Lung (tissue), 12 donors: Measurements from ENCODE around the gene GJA9. TPM values are rescaled to one million over a fixed set of nuclear protein-coding genes. Genes with fewer than 3 reads are reported as not detected.

Source experiments
- ATAC-seq: fragments of 200-7000 bp; cut with Tn5 transposase; one replicate; pipeline ENCODE4 v1.9.1; 2020; ENCODE audit warnings: moderate number of reproducible peaks; ENCODE audit not compliant: insufficient read depth, low FRiP score
- DNase-seq, 3 donors: peaks; one replicate each; pipeline ENCODE4 v3.0.0-alpha.2; 2013 to 2017
- H3K27ac ChIP-seq, 2 donors: one replicate each; pipeline ENCODE4 v1.5.1; 2013; ENCODE audit warnings: mild to moderate bottlenecking in 2 of 2, moderate library complexity in 2 of 2, control low read depth in 1 of 2, inconsistent platforms in 1 of 2, low read depth in 1 of 2, low read length in 1 of 2
- H3K27me3 ChIP-seq, 3 donors: one replicate each; pipeline ENCODE4 v1.5.1; 2013; ENCODE audit warnings: low read length in 2 of 3; ENCODE audit not compliant: control insufficient read depth in 3 of 3, insufficient read depth in 3 of 3
- H3K36me3 ChIP-seq, 4 donors: one replicate each; pipeline ENCODE4 v1.5.1; 2013; ENCODE audit warnings: low read length in 4 of 4, mild to moderate bottlenecking in 1 of 4, moderate library complexity in 1 of 4; ENCODE audit not compliant: control insufficient read depth in 4 of 4, insufficient read depth in 4 of 4
- H3K4me1 ChIP-seq, 5 donors: one replicate each; pipeline ENCODE4 v1.5.1; 2013; ENCODE audit warnings: low read length in 5 of 5, mild to moderate bottlenecking in 2 of 5, moderate library complexity in 1 of 5; ENCODE audit not compliant: control insufficient read depth in 5 of 5, insufficient read depth in 5 of 5
- H3K4me3 ChIP-seq: one replicate; pipeline ENCODE4 v1.5.1; 2013; ENCODE audit warnings: mild to moderate bottlenecking, control low read depth, moderate library complexity
- H3K9ac ChIP-seq, 2 donors: one replicate each; pipeline ENCODE4 v1.5.1; 2013; ENCODE audit warnings: low read length in 2 of 2, control low read depth in 1 of 2; ENCODE audit not compliant: insufficient read depth in 1 of 2
- H3K9me3 ChIP-seq, 4 donors: one replicate each; pipeline ENCODE4 v1.5.1; 2013; ENCODE audit warnings: low read length in 3 of 4, mild to moderate bottlenecking in 1 of 4, moderate library complexity in 1 of 4; ENCODE audit not compliant: control insufficient read depth in 4 of 4, insufficient read depth in 3 of 4
- WGBS, 2 donors: extraction: QIAGEN DNeasy Blood & Tissue Kit; methylation state at CpG; one replicate each; pipeline ENCODE4 v1.1.7; 2013; 5-methylcytosine and 5-hydroxymethylcytosine counted together
- polyA plus RNA-seq, 2 donors: library from polyadenylated mRNA; stranded (reverse); fragments of 200-250 nt; gene quantifications; one replicate each; pipeline ENCODE4 v1.2.1, GENCODE V29; 2013
- total RNA-seq, 2 donors: library from RNA; depleted of rRNA in 1 of 2; stranded (reverse); fragments of >200 nt in 1 of 2; gene quantifications; one replicate each; pipeline ENCODE4 v1.2.1, GENCODE V29; 2014 to 2021
- TF ChIP-seq, protein P1 (sequence below): IDR thresholded peaks from 2 replicates; pipeline ENCODE4 v1.5.1; 2012; ENCODE audit warnings: mild to moderate bottlenecking; ENCODE audit errors: control extremely low read depth, extremely low read depth
- donor health status: control.
- donor health status: control.
- donor health status: Bipolar disorder and iron deficiency.
- donor health status: healthy.
- donor health status: DM: yes; HTN: yes; CAD: no.

Gene GJA9
- total and polyA plus RNA-seq, 4 donors = 0.04 to 0.05 TPM; not detected in 2

DNA sequence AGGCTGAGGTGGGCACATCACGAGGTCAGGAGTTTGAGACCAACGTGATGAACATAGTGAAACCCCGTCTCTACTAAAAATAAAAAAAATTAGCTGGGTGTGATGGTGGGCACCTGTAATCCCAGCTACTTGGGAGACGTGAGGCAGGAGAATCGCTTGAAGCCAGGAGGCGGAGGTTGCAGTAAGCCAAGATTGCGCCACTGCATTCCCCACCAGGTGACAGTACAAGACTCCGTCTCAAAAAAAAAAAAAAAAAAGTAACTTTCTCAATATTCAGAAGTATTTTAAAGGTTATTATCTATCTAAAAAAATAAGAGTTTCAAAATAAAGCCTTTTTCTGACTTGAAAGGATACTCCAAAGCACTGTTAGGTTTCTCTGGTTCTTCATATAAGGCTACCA lies 14.2 kb downstream of the GJA9 start:
- H3K4me1 ChIP-seq = peaks cover 0 to 14% (median 2%) of the 10 kb centered on the region in 5 donors
- 81 to 93% methylated on average over 8 of the region's 8 CpGs for WGBS, 2 donors
- no peaks in the 10 kb centered on the region for H3K27me3 ChIP-seq
- TF ChIP-seq, protein P1, sequence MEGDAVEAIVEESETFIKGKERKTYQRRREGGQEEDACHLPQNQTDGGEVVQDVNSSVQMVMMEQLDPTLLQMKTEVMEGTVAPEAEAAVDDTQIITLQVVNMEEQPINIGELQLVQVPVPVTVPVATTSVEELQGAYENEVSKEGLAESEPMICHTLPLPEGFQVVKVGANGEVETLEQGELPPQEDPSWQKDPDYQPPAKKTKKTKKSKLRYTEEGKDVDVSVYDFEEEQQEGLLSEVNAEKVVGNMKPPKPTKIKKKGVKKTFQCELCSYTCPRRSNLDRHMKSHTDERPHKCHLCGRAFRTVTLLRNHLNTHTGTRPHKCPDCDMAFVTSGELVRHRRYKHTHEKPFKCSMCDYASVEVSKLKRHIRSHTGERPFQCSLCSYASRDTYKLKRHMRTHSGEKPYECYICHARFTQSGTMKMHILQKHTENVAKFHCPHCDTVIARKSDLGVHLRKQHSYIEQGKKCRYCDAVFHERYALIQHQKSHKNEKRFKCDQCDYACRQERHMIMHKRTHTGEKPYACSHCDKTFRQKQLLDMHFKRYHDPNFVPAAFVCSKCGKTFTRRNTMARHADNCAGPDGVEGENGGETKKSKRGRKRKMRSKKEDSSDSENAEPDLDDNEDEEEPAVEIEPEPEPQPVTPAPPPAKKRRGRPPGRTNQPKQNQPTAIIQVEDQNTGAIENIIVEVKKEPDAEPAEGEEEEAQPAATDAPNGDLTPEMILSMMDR = no peak
- H3K9me3 ChIP-seq = no peaks in the 10 kb centered on the region
- peaks cover 0 to 17% (median 3%) of the 10 kb centered on the region in 4 donors for H3K36me3 ChIP-seq
- no peak for DNase-seq
- no peak overlapping the region for H3K4me3 ChIP-seq
- H3K27ac ChIP-seq = no peak overlapping the region
- ATAC-seq = no peak
- H3K9ac ChIP-seq = no peak overlapping the region

DNA sequence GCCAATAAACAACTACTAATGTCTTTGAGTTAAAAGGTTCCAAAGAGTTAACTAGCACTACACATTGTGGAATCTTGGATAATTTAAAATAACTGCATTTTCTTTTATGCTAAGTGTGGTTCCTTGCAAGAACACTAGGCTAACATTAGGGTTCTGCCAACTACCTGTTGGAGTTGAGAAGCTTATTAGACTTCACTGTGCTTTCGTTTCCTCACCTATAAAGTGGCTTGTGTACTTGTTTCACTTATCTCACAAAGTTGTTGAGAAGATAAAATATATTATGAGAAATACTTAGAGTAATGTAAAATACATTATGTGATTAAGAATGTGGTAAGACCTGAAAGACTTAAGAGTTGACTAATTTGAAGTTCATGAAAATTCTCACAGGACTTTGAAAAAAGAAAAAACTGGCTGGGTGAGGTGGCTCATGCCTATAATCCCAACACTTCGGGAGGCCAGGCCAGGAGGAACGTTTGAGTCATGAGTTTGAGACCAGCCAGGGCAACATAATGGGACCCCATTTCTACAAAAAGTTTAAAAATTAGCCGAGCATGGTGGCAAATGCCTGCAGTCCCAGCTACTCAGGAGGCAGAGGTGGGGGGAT lies 16.2 kb downstream of the GJA9 start:
- Histone ChIP-seq H3K4me3 (no peak overlapping the region), H3K9me3 (no peaks in the 10 kb centered on the region), H3K4me1 (peaks cover 0 to 14% (median 4%) of the 10 kb centered on the region in 5 donors), H3K9ac (no peak overlapping the region), H3K36me3 (peaks cover 0 to 19% (median 3%) of the 10 kb centered on the region in 4 donors), H3K27ac (no peak overlapping the region), H3K27me3 (no peaks in the 10 kb centered on the region)
- TF ChIP-seq, protein P1 = no peak
- DNase-seq (peak in 1 of 3 donors; percentile 13), ATAC-seq (no peak)
- 67 to 87% methylated on average over 4 of the region's 4 CpGs for WGBS, 2 donors

DNA sequence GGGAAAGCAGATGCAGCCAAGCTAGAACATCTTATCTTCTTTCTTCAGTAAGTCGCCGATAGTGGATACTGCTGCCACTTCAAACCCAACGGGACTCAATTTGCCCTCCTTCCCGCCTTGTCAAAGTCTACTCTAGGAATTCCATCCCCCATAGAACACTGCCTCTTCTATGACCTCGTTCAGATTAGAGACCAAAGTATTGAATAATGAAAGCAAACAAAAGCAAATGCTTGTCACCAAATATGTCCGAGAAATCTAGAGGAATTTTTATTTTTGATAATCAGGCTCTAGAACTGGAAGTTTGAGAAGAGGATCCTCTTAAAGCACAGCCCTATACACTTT lies 21.0 kb downstream of the GJA9 start:
- DNase-seq = peak in 2 of 3 donors; percentile 13 to 26
- 9 to 12% methylated on average over 6 of the region's 6 CpGs for WGBS, 2 donors

More for the DNA sequence above, 21.0 kb downstream of the GJA9 start:
- Histone ChIP-seq H3K9ac (peak overlapping the region; percentile 26 to 61), H3K27ac (peak overlapping the region; percentile 58 to 60), H3K9me3 (no peaks in the 10 kb centered on the region), H3K4me1 (peaks cover 0 to 19% (median 10%) of the 10 kb centered on the region in 5 donors), H3K4me3 (peak overlapping the region; percentile 71), H3K27me3 (no peaks in the 10 kb centered on the region), H3K36me3 (peaks cover 3 to 20% (median 6%) of the 10 kb centered on the region in 4 donors)
- no peak for ATAC-seq
- TF ChIP-seq, protein P1 = no peak
